Stimulated activated CD8-positive, alpha-beta memory T cell treated with anti-CD3 and anti-CD28 coated beads, Interleukin-12 subunit alpha, Interleukin-12 subunit beta, amount 100 ng/mL, for 4 hours (primary cell): Measurements from ENCODE around the gene AKIRIN2.
"Not testable (repeated sequence)": the region's sequence is repeated elsewhere in the genome, so short reads cannot be mapped to it uniquely, and the experiment has no call there.

Experiments
- DNase-seq: peaks from one replicate; pipeline ENCODE4 v3.0.0-alpha.2; 2020; ENCODE audit warnings: low read depth

The AKIRIN2 gene

DNA sequence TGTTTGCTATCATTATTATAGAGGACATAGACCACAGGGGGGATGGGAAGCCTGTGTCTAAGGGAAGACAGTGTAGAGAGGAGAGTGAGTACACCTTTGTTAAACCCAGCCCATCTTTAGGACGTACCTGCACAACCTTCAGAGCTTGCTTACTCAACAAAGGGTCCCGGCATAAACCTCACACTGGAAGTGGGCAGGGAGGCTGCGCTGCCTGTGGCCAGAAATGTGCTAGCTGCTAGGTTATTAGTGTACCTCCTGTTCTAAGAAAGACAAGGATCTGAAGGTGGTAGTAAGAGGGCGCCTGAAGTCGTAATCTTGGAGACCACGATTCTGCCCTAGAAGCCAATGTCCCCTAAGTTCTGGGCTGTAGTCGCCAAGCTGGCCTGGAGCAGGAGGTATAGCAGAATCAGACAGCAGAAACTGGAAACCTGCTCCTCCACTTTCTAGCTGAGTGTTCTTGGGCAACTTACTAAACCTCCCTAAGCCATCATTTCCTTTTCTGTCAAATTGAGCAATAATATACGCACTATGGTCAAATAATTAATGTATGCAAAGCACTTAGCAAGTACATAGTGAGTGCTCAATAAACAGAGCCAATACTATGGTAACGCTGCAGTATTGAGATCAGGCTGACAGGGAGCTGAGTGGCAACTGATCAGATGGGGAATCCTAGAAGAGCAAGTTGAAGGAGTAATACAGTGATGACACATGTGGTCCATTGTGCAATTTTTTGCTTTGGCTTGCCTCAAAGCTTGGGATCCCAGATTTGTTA is 16.8 kb upstream of the AKIRIN2 start:
- DNase-seq: no peak

DNA sequence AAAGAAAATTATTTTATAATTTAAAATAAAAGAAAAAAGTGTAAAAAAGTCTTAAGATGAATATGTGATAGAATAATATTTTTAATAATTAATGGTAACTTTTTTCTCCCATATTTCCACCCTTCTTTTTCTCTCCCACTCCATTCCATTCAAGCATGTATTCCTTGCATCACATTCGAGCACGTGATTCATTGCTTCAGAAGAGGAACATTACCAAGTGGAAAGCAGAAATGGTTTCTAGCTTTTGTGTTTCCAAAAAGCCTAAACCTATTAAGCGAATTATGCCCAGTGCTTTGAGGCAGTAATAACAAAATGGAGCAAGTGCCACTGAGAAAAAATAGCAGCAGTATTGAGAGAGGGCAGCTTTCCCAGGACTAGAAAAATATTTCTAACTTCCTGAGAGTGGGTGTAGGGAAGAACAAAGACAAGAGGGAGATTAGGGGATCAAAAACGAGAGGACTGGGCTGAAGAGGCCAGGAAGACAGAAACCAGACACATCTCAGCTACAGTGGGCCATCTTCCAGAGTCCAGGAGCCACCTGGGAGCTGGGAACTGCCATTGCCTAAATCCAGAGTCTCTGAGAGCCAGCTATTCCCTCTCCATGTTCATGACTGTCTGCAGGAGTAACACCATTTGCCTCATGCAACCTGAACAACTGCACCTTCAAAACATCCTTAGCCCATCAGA is 15.0 kb upstream of the AKIRIN2 start:
- DNase-seq: no peak

DNA sequence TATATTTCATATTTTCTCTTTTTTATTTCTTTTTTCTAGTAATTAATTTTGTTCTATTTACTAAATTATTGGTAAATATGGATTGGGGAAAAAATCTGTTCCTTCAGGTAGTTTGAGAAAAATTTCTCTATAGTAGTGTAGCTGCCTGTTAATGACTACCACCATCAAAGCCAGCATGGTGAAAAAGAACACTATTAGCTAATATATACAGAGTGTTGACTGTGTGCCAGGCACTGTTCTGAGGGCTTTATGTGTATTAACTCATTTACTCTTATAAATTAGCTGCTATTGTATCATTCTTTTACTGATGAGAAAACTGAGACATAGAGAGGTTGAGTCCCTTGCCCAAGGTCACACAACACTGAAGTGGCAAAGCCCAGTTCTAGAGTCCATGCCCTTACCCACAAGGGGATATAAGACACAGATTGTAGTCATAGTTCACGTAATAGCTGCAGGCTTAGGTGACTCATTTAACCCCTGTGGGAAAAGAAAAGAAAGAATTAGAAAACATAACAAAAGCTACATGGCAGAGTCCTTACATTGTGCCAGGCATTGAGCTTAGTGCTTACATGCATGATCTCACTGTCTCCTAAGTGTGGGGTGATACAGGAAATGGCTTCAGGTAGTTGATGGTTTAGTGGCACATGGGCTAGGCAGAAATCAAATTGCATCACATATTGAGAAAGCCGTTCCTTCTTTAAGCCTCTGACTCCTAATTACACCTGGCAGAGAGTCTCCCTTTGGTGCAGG is 12.2 kb upstream of the AKIRIN2 start:
- DNase-seq: no peak

DNA sequence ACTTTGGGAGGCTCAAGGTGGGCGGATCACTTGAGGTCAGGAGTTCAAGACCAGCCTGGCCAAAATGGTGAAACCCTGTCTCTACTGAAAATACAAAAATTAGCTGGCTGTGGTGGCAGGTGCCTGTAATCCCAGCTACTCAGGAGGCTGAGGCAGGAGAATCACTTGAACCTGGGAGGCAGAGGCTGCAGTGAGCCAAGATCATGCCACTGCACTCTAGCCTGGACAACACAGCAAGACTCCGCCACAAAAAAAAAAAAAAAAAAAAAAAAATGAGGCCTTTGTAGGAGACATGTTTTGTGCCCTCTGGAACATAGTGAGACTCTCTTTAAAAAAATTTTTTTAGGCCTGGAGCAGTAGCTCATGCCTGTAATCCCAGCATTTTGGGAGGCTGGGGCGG is 10.7 kb upstream of the AKIRIN2 start:
- DNase-seq: not testable (repeated sequence)

DNA sequence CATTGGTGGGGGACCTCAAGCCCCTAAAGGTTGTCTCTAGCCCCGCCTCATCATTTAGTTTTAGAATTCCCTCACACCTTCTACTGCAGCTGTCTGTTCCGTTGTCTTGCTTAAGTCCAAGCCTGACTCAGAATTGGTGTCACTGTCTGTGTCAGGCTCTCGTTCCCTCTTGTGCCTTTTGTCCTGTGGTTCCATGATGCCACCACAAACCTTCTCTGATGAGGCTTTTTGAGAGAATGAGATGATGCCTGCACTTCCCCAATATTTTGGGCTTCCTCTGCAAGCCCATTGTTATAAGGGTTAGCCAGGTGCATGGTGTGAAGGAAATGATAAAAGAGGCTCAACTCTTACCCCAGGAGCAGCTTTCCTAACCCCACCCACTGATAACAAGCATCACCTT is 8.1 kb upstream of the AKIRIN2 start:
- DNase-seq: no peak

DNA sequence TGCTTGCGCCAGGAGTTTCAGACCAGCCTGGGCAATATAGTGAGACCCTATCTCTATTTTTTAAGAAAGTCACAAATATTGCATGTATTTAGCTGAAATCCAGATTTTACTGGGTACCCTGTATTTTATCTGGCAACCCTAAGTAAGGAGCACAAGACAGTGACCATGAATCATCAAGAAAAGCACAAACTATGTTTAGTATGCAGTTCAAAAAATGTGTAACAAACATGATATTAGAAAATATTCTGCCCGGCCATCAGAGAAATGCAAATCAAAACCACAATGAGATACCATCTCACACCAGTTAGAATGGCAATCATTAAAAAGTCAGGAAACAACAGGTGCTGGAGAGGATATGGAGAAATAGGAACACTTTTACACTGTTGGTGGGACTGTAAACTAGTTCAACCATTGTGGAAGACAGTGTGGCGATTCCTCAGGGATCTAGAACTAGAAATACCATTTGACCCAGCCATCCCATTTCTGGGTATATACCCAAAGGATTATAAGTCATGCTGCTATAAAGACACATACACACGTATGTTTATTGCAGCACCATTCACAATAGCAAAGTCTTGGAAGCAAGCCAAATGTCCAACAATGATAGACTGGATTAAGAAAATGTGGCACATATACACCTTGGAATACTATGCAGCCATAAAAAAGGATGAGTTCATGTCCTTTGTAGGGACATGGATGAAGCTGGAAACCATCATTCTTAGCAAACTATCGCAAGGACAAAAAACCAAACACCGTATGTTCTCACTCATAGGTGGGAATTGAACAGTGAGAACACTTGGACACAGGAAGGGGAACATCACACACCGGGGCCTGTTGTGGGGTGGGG is 6.8 kb upstream of the AKIRIN2 start:
- DNase-seq: not testable (repeated sequence)

DNA sequence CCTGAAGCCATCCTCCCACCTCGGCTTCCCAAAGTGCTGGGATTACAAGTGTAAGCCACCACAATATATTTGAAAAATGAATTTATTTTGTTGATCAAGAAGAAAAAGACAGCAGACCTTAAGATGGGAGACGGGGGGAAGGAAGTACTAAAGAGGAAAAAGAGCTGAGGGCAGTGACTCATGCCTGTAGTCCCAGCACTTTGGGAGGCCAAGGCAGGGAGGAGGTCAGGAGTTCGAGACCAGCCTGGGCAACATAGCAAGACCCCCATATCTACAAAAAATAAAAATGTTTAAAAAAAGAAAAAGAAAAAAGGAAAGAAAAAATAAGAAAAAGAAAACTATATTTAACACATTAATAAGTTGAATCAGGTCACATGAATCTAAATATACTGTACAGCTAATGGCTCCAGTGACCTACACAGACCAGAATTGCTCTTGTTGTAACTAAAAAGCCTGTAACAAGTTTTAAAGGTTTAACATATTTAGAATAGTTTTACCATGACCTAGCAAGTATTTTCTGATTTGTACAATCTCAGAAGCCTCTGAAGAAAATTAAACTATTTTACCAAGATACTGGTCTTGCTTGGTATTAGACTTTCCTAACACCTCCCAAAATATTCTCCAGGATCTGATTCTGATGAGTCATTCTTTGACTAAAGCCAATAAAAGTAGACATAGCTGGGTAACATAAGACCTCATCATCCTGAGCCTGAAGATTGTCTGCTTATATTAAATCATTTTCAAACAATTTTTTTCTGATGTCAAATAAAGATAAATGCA is 4.3 kb upstream of the AKIRIN2 start:
- no peak for DNase-seq

DNA sequence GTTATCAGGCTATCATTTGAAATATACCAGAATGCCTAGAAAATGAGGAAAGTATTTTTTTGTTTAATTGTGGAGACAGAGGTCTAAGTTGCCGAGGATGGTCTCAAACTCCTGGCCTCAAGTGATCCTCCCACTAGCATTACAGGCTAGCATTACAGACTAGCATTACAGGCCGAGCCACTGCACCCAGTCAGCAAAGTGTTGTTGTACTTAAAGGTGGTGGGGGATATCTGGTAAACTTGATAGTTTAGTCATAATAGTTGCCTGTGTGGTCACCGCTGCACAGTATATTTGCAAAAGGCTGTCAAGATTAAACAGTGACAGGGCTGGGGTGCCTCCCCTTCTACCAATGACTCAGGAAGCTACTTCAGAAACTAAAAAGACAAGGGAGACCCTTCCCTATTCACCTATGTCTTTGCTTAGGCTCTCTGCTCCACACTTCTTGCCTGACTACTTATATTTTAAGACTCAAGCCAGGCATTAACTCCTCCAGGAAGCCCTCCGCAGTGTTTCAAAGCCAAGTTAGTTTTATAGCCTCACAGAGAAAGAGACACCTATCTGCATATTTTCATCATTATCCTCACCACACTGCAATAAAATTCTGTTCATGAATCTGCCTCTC is 3.1 kb upstream of the AKIRIN2 start:
- no peak for DNase-seq

DNA sequence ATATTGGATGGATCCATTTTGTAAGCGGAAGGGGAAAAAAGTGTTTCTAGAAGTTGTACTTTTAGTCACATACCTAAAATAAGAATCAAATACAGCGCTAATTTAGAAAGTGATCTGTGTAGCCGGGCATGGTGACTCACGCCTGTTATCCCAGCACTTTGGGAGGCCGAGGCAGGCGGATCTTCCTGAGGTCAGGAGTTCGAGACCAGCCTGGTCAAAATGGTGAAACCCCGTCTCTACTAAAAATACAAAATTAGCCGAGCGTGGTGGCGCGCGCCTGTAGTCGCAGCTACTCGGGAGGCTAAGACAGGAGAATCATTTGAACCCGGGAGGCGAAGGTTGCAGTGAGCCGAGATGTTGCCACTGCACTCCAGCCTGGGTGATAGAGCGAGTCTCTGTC is 1.0 kb upstream of the AKIRIN2 start:
- DNase-seq: not testable (repeated sequence)

DNA sequence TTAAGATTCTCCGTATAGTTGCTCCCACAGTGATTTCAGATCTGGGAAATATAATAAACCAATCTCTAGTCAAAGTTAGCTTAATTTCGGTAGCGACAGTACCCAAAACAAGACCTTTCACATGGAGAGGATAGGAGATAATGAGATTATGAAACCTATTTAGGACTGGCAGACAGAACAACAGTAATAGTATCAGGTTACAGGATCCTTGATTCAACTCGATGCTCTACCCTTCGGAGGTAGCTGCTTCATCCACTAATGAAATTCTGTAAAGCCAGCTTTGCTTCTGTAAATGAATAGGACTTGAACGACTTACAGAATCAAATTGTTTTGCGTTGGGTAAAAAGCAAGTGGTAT is 534 bp upstream of the AKIRIN2 start:
- no peak for DNase-seq

DNA sequence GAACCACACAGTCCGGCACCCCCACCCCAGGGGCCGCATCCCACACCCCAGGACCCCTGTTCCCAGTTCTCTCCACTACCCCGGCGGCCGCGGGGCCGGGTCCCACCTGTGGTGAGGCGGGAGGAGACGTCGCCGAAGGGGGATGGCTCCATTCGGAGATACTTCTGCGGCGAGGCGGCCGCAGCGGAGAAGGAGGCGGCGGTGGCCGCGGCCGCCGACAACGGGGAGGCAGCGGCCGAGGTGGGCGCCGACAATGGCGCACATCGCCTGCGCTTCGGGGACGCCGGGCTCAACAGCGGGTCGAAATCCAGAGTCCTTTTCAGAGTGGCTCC is 723 bp downstream of the AKIRIN2 start:
- DNase-seq: no peak

DNA sequence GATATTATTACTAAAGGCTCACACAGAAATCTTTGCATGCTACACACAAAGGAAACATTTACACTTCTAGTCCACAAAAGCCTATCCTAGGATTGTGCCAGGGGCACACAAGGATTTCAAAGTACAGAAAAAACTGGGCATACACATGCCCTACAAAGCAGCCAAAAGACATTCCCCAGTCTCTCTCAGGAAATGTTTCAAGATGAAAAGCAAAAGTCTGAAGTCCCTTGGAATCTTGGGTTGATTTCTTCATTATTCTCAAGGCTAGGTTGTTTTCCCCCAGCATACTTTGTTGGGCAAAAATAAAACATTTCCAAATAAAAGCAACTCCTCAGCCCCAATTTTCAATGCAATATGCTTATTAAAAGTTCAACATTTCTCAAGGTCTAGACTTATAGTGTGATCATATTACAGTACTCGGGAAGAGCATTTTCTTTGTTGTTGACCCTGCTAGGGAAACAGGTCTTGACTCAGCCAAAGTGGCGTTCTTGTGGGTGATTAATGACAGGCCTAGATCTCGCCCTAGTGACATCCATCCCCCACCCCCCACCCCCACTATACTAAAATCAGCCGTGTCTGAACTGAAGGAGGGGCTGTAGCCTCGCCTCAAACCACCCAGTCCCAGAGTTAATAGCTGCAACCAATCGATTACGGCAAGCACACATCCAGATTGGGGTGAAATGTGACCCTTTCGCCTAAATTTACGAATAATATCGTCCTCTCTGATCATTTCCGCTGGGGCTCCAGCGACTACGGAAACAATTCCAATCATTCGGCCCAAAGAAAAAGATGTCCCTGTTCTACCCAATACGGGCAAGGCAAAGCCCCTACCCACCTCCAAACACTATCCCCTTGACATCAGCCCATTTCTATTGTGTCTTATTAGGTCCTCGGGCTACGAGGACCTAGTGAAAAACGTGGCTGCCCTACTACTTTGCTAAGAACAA is 1.4 kb downstream of the AKIRIN2 start:
- DNase-seq: peak; percentile 12

DNA sequence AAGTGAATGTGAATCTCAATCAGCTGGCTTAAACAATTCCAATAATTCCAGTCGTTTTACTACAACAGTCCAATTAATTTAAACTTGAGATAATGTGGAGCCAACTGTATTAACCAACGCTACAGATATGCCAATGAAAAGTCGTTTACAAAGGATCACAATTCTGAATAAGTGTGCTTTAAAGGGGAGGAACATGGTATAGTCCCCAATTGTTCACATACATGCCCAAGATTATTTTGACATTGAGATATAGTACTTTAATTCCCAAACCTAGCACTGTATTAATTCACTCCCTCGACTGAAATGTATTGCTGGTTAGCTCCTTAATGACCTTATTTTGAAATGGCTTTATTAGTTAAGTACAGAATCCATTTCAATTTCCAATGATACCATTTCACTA is 2.5 kb downstream of the AKIRIN2 start:
- no peak for DNase-seq

DNA sequence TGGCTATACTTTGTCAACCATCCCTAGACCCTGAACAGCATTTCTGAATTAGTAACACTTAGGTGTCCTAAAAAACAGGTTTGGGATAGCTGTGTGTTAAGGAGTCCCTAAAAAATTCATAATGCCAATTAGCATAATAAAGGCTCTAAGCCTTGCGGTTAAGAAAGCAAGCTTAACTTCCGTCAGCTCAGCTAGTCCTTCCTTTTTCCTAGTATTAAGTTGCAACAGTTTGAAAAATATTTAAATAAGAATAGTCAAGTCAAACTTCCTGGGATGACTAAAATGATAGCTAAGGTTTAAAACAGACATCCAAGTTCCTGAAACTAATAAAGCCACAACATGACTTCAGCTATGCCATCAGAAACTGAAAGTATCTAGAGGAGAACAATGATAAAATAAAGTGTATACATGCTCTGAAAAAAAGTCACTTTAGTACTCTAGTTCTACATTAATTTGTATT is 3.5 kb downstream of the AKIRIN2 start:
- DNase-seq: no peak

DNA sequence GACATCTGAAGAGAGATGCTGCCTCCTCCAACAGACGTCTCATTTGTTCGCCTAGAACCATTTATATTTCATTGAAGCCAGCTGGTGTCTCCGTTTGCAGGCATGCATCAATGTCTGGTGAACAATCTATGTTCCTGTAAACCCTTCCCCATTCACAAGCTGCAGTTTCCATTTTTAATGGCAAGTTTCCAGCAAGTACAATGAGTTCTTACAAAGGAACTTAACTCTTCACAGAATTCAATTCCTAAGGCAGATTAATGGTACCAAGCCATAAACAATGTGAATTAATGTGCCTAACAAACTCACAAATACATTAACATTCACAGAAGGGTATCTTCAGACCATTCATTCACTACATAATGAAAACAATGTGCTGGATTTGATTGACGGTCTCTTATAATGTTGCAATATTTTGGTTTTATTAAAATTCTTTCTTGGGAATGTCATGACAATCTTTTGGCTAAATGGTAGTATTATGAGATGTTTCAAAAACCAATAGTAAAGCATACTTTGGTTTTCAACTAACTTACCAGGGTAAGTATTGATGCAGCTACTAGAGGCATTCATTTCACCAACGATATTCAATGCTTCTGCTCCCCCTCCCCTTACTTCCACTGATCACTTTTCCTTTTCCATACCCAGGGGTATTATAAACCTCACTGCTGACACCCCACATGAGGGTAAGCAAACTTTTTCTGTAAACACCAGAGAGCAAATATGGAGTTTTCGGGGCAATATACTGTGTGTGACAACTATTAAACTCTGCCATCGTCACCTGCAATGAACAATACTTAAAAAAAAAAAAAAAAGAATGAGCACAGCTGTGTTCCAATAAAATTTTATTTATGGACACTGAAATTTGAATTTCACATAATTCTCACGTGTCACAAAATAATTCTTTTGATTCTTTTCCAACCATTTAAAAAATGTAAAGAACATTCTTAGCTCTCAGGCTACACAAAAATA is 4.2 kb downstream of the AKIRIN2 start:
- DNase-seq: no peak

DNA sequence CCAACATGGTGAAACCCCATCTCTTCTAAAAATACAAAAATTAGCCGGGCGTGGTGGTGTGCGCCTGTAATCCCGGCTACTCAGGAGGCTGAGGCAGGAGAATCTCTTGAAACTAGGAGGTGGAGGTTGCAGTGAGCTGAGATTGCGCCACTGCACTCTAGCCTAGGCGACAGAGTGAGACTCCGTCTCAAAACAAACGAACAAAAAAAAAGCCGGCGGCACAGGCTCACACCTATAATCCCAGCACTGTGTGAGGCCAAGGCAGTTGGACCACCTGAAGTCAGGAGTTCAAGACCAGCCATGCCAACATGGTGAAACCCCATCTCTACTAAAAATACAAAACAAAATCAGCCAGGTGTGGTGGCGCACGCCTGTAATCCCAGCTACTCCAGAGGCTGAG is 5.2 kb downstream of the AKIRIN2 start:
- DNase-seq: not testable (repeated sequence)

DNA sequence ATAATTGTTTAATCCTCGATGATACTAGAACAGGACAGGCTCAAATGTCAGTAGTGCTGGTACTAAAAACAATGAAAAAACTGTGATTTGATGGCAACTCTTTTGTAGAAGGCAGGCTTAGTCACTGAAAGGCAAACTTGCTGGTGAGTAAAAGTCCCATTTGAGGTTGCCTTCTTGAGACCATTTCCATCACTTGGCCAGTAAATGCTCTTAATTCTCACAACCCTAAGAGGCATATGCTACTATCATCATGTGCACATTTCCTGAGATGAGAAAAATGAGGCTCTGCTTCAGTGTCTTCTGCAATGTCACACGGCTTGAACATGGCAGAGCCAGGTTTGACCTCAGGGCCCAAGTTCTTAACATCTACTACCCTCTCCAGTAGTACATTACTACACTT is 9.9 kb downstream of the AKIRIN2 start:
- DNase-seq: no peak

DNA sequence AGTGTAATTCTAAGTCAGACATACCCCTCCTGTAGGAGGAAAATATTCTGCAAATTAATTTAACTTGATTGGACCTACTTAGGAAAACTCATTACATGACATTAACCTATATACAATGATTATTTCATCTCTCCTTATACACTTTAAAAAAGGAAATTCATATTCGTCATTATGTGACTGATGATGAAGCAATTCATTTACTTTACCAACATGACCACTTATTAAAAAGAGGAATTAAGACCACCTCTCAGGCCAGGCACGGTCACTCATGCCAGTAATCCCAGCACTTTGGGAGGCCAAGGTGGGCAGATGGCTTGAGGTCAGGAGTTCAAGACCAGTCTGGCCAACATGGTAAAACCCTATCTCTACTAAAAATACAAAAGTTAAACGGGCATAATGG is 11.6 kb downstream of the AKIRIN2 start:
- DNase-seq: no peak

DNA sequence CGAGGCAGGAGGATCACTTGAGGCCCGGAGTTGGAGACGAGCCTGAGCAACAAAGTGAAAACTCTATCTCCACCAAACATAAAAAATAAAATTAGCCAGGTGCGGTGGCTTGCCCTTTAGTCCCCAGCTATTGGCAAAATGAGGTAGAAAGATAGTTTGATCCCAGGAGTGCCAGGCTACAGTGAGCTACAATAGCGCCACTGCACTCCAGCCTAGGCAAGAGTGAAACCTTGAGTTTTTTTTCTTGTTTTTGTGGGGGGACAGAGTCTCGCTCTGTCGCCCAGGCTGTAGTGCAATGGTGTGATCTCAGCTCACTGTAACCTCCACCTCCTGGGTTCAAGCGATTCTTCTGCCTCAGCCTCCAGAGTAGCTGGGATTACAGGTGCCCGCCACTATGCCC is 14.1 kb downstream of the AKIRIN2 start:
- DNase-seq: not testable (repeated sequence)
